PC-3 (cell line): ENCODE results near the gene RSPH10B2. TPM values are rescaled to one million over a fixed set of nuclear protein-coding genes. Genes with fewer than 3 reads are reported as not detected.
A peak's percentile ranks its signal among the peaks of the same experiment; 100 is the strongest.
"Not testable (repeated sequence)": the region's sequence is repeated elsewhere in the genome, so short reads cannot be mapped to it uniquely, and the experiment has no call there.

ENCODE experiments used
- ATAC-seq: fragments of 200-7000 bp; cut with Tn5 transposase; 2 replicates; pipeline ENCODE4 v1.9.1; 2020; ENCODE audit warnings: mild to moderate bottlenecking, moderate library complexity
- BruUV-seq: library from RNA; stranded (reverse); fragments of 400-500 nt; replicated peaks from 2 replicates; lab custom pipeline; 2021; lab: Mats Ljungman, UMichigan
- CTCF ChIA-PET: fragments of 300-600 bp; sonication (Branson Sonifier 250); formaldehyde crosslinking; loops from one replicate; lab custom pipeline; 2022; ENCODE audit warnings: antibody characterized with exemption; lab: Charles Lee
- POLR2A ChIA-PET: fragments of 300-600 bp; sonication (Branson Sonifier 250); formaldehyde crosslinking; loops from one replicate; lab custom pipeline; 2022; ENCODE audit warnings: antibody characterized with exemption; ENCODE audit not compliant: unreplicated experiment; lab: Charles Lee
- DNase-seq: peaks from one replicate; pipeline ENCODE4 v3.0.0-alpha.2; 2015
- H2AFZ ChIP-seq: fragments of 300-600 bp; sonication (generic); 2 replicates; pipeline ENCODE4 v1.6.0; 2016; ENCODE audit warnings: antibody characterized with exemption, low read length
- H3F3A ChIP-seq: fragments of 300-600 bp; sonication (generic); one replicate; pipeline ENCODE4 v1.6.0; 2017; ENCODE audit warnings: antibody characterized with exemption, low read length, control low read depth, mild to moderate bottlenecking; ENCODE audit not compliant: unreplicated experiment
- H3K27ac ChIP-seq: fragments of 300-600 bp; sonication (generic); 2 replicates; pipeline ENCODE4 v1.5.1; 2016; ENCODE audit warnings: mild to moderate bottlenecking, low read length
- H3K27me3 ChIP-seq: fragments of 300-600 bp; sonication (generic); 2 replicates; pipeline ENCODE4 v1.6.1; 2016; ENCODE audit warnings: low read length, mixed read lengths
- H3K36me3 ChIP-seq: fragments of 300-600 bp; sonication (generic); 2 replicates; pipeline ENCODE4 v1.6.1; 2016; ENCODE audit warnings: low read depth, mixed run types, low read length, mixed read lengths
- H3K4me1 ChIP-seq: fragments of 300-600 bp; sonication (generic); 2 replicates; pipeline ENCODE4 v1.5.1; 2016; ENCODE audit warnings: low read length; ENCODE audit not compliant: insufficient read depth
- H3K4me2 ChIP-seq: fragments of 300-600 bp; sonication (generic); 2 replicates; pipeline ENCODE4 v1.6.0; 2016; ENCODE audit warnings: low read length
- H3K4me3 ChIP-seq: fragments of 300-600 bp; sonication (generic); 2 replicates; pipeline ENCODE4 v1.5.1; 2016; ENCODE audit warnings: mild to moderate bottlenecking, low read length, mixed read lengths
- H3K79me2 ChIP-seq: fragments of 300-600 bp; sonication (generic); 2 replicates; pipeline ENCODE4 v1.6.1; 2017; ENCODE audit warnings: low read length, mixed read lengths
- H3K9ac ChIP-seq: fragments of 300-600 bp; sonication (generic); 2 replicates; pipeline ENCODE4 v1.6.0; 2016; ENCODE audit warnings: mild to moderate bottlenecking, low read length
- H3K9me2 ChIP-seq: fragments of 300-600 bp; sonication (generic); replicated peaks from 2 replicates; pipeline ENCODE4 v1.6.1; 2016; ENCODE audit warnings: mixed run types, low read length, mixed read lengths
- H3K9me3 ChIP-seq: fragments of 300-600 bp; sonication (generic); 2 replicates; pipeline ENCODE4 v1.6.1; 2016; ENCODE audit warnings: low read length, mixed read lengths
- H4K20me1 ChIP-seq: fragments of 300-600 bp; sonication (generic); 2 replicates; pipeline ENCODE4 v1.6.1; 2016; ENCODE audit warnings: low read length, mixed read lengths
- CTCF ChIP-seq: fragments of 300-600 bp; sonication (generic); conservative IDR thresholded peaks from 2 replicates; pipeline ENCODE4 v1.5.1; 2017; ENCODE audit warnings: antibody characterized with exemption, low read depth, mild to moderate bottlenecking, low read length
- EZH2 ChIP-seq: fragments of 300-600 bp; sonication (generic); IDR thresholded peaks from one replicate; pipeline ENCODE4 v1.6.1; 2017; ENCODE audit warnings: antibody characterized with exemption, mild to moderate bottlenecking, low read length; ENCODE audit not compliant: unreplicated experiment
- EZH2phosphoT487 ChIP-seq: fragments of 300-600 bp; sonication (generic); IDR thresholded peaks from 2 replicates; pipeline ENCODE4 v1.6.1; 2018; ENCODE audit warnings: mild to moderate bottlenecking, antibody characterized with exemption, low read length, borderline replicate concordance
- intact Hi-C: fragments of 100-400 bp; cut with micrococcal nuclease; formaldehyde crosslinking; loops from 2 replicates; pipeline ENCODE4 v1.9.0; 2023
- total RNA-seq: library from RNA; depleted of rRNA; stranded (reverse); fragments of >200 nt; gene quantifications from 2 replicates; pipeline ENCODE4 v1.2.3, GENCODE V29; 2014

Gene RSPH10B2
- total RNA-seq, 1 experiment from 2014 or later = 0.47 TPM

GRCh38 chr7:6727663-6728062 lies 26.2 kb upstream of the RSPH10B2 start:
- Histone ChIP-seq H2AFZ (no peak overlapping the region), H3K9me3 (no peaks in the 10 kb centered on the region), H3K36me3 (peaks cover 2% of the 10 kb centered on the region; the same call in 1 of the 2 replicates), H4K20me1 (no peaks in the 10 kb centered on the region), H3K4me3 (no peak overlapping the region), H3F3A (no peaks in the 10 kb centered on the region), H3K9ac (no peak overlapping the region), H3K9me2 (no peaks in the 10 kb centered on the region), H3K79me2 (peaks cover 25% of the 10 kb centered on the region), H3K27me3 (no peaks in the 10 kb centered on the region), H3K27ac (no peak overlapping the region), H3K4me2 (no peak overlapping the region), H3K4me1 (peaks cover 7% of the 10 kb centered on the region)
- TF ChIP-seq EZH2phosphoT487 = no peak
- no peak for TF ChIP-seq EZH2
- TF ChIP-seq CTCF = no peak
- BruUV-seq = no TSS peak
- DNase-seq (no peak), ATAC-seq (no peak)
- intact Hi-C loops = no loop called here
- POLR2A ChIA-PET = no interaction called here
- CTCF ChIA-PET = no interaction called here

GRCh38 chr7:6728893-6729491 lies 24.9 kb upstream of the RSPH10B2 start:
- H3K9me3 ChIP-seq, H3F3A ChIP-seq, H4K20me1 ChIP-seq, H3K4me1 ChIP-seq, DNase-seq, CTCF ChIA-PET, H3K27ac ChIP-seq, H3K36me3 ChIP-seq, POLR2A ChIA-PET, H3K9me2 ChIP-seq, H3K27me3 ChIP-seq, ATAC-seq, intact Hi-C loops: not testable (repeated sequence)
- BruUV-seq = TSS peak; percentile 98
- Histone ChIP-seq H3K79me2 (peaks cover 29% of the 10 kb centered on the region), H2AFZ (peak overlapping the region; percentile 67), H3K9ac (peak overlapping the region; percentile 94; the same call in 1 of the 2 replicates), H3K4me2 (peak overlapping the region; percentile 94), H3K4me3 (peak overlapping the region; percentile 94; the same call in 1 of the 2 replicates)

GRCh38 chr7:6729492-6730342 lies 24.2 kb upstream of the RSPH10B2 start:
- Histone ChIP-seq H3K4me3 (peak overlapping the region; percentile 94), H3K36me3 (peaks cover 5% of the 10 kb centered on the region), H3K9me2 (no peaks in the 10 kb centered on the region), H3K27ac (peak overlapping the region; percentile 40), H3K9ac (peak overlapping the region; percentile 94), H3K4me2 (peak overlapping the region; percentile 94), H3F3A (no peaks in the 10 kb centered on the region), H3K9me3 (no peaks in the 10 kb centered on the region), H3K79me2 (peaks cover 29% of the 10 kb centered on the region), H3K4me1 (peaks cover 7% of the 10 kb centered on the region), H2AFZ (peak overlapping the region; percentile 67), H4K20me1 (no peaks in the 10 kb centered on the region), H3K27me3 (no peaks in the 10 kb centered on the region)
- peak; percentile 96 for ATAC-seq
- no TSS peak for BruUV-seq
- ChIA-PET POLR2A (no interaction called here), CTCF (no interaction called here)
- intact Hi-C loops = no loop called here
- TF ChIP-seq CTCF (no peak), EZH2phosphoT487 (no peak), EZH2 (no peak)
- DNase-seq = peak; percentile 83
